H1 (cell line): Measurements from ENCODE around the gene EIPR1. TPM values are rescaled to one million over a fixed set of nuclear protein-coding genes. Genes with fewer than 3 reads are reported as not detected.

Experiments
- CTCF ChIA-PET: fragments of 300-600 bp; sonication (Branson Sonifier 250); formaldehyde crosslinking; loops from one replicate; lab custom pipeline; 2021; ENCODE audit not compliant: partially characterized antibody; lab: Charles Lee
- POLR2A ChIA-PET: fragments of 300-600 bp; sonication (Branson Sonifier 250); formaldehyde crosslinking; loops from one replicate; lab custom pipeline; 2021; ENCODE audit warnings: inconsistent platforms; ENCODE audit not compliant: partially characterized antibody; lab: Charles Lee
- DNase-seq, 2 experiments: peaks; one replicate each; pipeline versions ENCODE4 v3.0.0 to v3.0.0-alpha.2; 2010 to 2022; ENCODE audit warnings: low spot score in 2 of 2, low read depth in 1 of 2, mixed read lengths in 1 of 2
- FAIRE-seq: peaks from 2 replicates; lab custom pipeline; 2011; peaks lifted over from hg19 to GRCh38; lab: Jason Lieb, UNC
- H2AFZ ChIP-seq: 2 replicates; pipeline ENCODE4 v1.8.1; 2012; ENCODE audit warnings: low read length, inconsistent platforms
- H2AK5ac ChIP-seq: 2 replicates; pipeline ENCODE4 v1.6.1; 2013; ENCODE audit warnings: low read depth, low read length
- H2BK120ac ChIP-seq: replicated peaks from 2 replicates; pipeline ENCODE3; 2013; ENCODE audit warnings: low read depth, low read length, inconsistent platforms
- H2BK12ac ChIP-seq: 2 replicates; pipeline ENCODE4 v1.6.1; 2013; ENCODE audit warnings: low read depth, low read length
- H2BK15ac ChIP-seq: 2 replicates; pipeline ENCODE4 v1.6.1; 2013; ENCODE audit warnings: low read length
- H2BK20ac ChIP-seq: 2 replicates; pipeline ENCODE4 v1.6.1; 2013; ENCODE audit warnings: low read length
- H2BK5ac ChIP-seq: 2 replicates; pipeline ENCODE4 v1.6.1; 2013; ENCODE audit warnings: low read depth, low read length
- H3K14ac ChIP-seq: 2 replicates; pipeline ENCODE4 v1.6.1; 2013; ENCODE audit warnings: inconsistent platforms; ENCODE audit not compliant: insufficient read length
- H3K18ac ChIP-seq: 2 replicates; pipeline ENCODE4 v1.6.1; 2013; ENCODE audit warnings: low read length; ENCODE audit errors: extremely low read depth
- H3K23ac ChIP-seq: 2 replicates; pipeline ENCODE4 v1.6.1; 2013; ENCODE audit warnings: inconsistent platforms; ENCODE audit not compliant: insufficient read length
- H3K23me2 ChIP-seq: 2 replicates; pipeline ENCODE4 v1.6.1; 2013; ENCODE audit warnings: low read depth, low read length
- H3K27ac ChIP-seq: 2 replicates; pipeline ENCODE4 v1.6.1; 2011; ENCODE audit warnings: low read depth, low read length, inconsistent platforms
- H3K27me3 ChIP-seq, 4 experiments: replicated peaks in 1 of 4; 1 replicate in 1 of 4; 2 replicates in 3 of 4; pipeline versions ENCODE4 v1.6.1 to v1.8.1; 2011 to 2013; ENCODE audit warnings: low read length in 3 of 4, mild to moderate bottlenecking in 3 of 4, inconsistent platforms in 2 of 4, mixed read lengths in 2 of 4, moderate library complexity in 1 of 4; ENCODE audit not compliant: control insufficient read depth in 3 of 4, insufficient read depth in 3 of 4; ENCODE audit errors: extremely low read depth in 1 of 4
- H3K36me3 ChIP-seq, 4 experiments: 2 replicates each; pipeline versions ENCODE4 v1.6.1 to v1.8.1; 2011 to 2013; ENCODE audit warnings: mild to moderate bottlenecking in 4 of 4, low read length in 3 of 4, moderate library complexity in 2 of 4, control low read depth in 1 of 4, inconsistent platforms in 1 of 4; ENCODE audit not compliant: insufficient read depth in 4 of 4, control insufficient read depth in 2 of 4
- H3K4ac ChIP-seq: replicated peaks from 2 replicates; pipeline ENCODE3; 2013; ENCODE audit warnings: low read length, low read depth, mixed read lengths, inconsistent platforms; ENCODE audit not compliant: insufficient read length
- H3K4me1 ChIP-seq, 4 experiments: replicated peaks in 1 of 4; 1 replicate in 1 of 4; 2 replicates in 3 of 4; pipeline versions ENCODE4 v1.6.1 to v1.8.1; 2011 to 2013; ENCODE audit warnings: low read length in 3 of 4, inconsistent platforms in 2 of 4, mixed read lengths in 1 of 4; ENCODE audit not compliant: insufficient read depth in 4 of 4, control insufficient read depth in 3 of 4
- H3K4me2 ChIP-seq, 2 experiments: 2 replicates each; pipeline versions ENCODE4 v1.6.1 to v1.8.1; 2011 to 2013; ENCODE audit warnings: low read depth in 2 of 2, low read length in 2 of 2, control low read depth in 1 of 2, inconsistent platforms in 1 of 2, mild to moderate bottlenecking in 1 of 2; ENCODE audit not compliant: insufficient read depth in 1 of 2
- H3K4me3 ChIP-seq, 4 experiments: fragments of 200-600, 300-600 bp in 1 of 4; sonication (generic), shearing (Covaris generic), sonication (Bioruptor Twin) in 1 of 4; 2 replicates each; pipeline versions ENCODE4 v1.5.1 to v1.8.1; 2011 to 2016; ENCODE audit warnings: low read length in 4 of 4, low read depth in 3 of 4, control low read depth in 2 of 4, inconsistent platforms in 2 of 4, mild to moderate bottlenecking in 2 of 4, mixed read lengths in 1 of 4, moderate library complexity in 1 of 4; ENCODE audit not compliant: insufficient read depth in 2 of 4; ENCODE audit errors: extremely low read depth in 1 of 4
- H3K56ac ChIP-seq: replicated peaks from 2 replicates; pipeline ENCODE3; 2013; ENCODE audit warnings: low read depth, mild to moderate bottlenecking, mixed read lengths, low read length, inconsistent platforms; ENCODE audit not compliant: insufficient read length
- H3K79me1 ChIP-seq: 2 replicates; pipeline ENCODE4 v1.6.1; 2013; ENCODE audit warnings: low read depth, low read length, control low read depth
- H3K79me2 ChIP-seq, 2 experiments: 2 replicates each; pipeline versions ENCODE4 v1.6.1 to v1.8.1; 2012 to 2013; ENCODE audit warnings: low read length in 2 of 2, mild to moderate bottlenecking in 2 of 2, inconsistent platforms in 1 of 2; ENCODE audit not compliant: insufficient read depth in 2 of 2, control insufficient read depth in 1 of 2
- H3K9ac ChIP-seq, 4 experiments: replicated peaks in 1 of 4; 1 replicate in 1 of 4; 2 replicates in 3 of 4; pipeline versions ENCODE4 v1.6.1 to v1.8.1; 2011 to 2013; ENCODE audit warnings: low read depth in 3 of 4, low read length in 3 of 4, control low read depth in 2 of 4, mild to moderate bottlenecking in 2 of 4, moderate library complexity in 2 of 4, inconsistent platforms in 1 of 4; ENCODE audit errors: extremely low read depth in 1 of 4
- H3K9me3 ChIP-seq, 2 experiments: 2 replicates each; pipeline versions ENCODE4 v1.6.1 to v1.8.1; 2012 to 2013; ENCODE audit warnings: mild to moderate bottlenecking in 2 of 2, moderate library complexity in 2 of 2, control low read depth in 1 of 2, inconsistent platforms in 1 of 2, low read depth in 1 of 2, low read length in 1 of 2, mixed read lengths in 1 of 2; ENCODE audit not compliant: insufficient read depth in 2 of 2
- H4K20me1 ChIP-seq, 2 experiments: replicated peaks in 1 of 2; 2 replicates each; pipeline versions ENCODE3 to v1.8.1; 2011 to 2013; ENCODE audit warnings: inconsistent platforms in 2 of 2, low read length in 2 of 2, mild to moderate bottlenecking in 1 of 2; ENCODE audit not compliant: insufficient read depth in 2 of 2, control insufficient read depth in 1 of 2
- H4K5ac ChIP-seq: 2 replicates; pipeline ENCODE4 v1.6.1; 2013; ENCODE audit warnings: low read length, low read depth, mixed read lengths, inconsistent platforms; ENCODE audit not compliant: insufficient read length
- H4K8ac ChIP-seq: 2 replicates; pipeline ENCODE4 v1.8.0; 2013; ENCODE audit warnings: mild to moderate bottlenecking, moderate library complexity, low read length, inconsistent platforms; ENCODE audit not compliant: insufficient read depth; ENCODE audit errors: extremely low read depth
- H4K91ac ChIP-seq: replicated peaks from 2 replicates; pipeline ENCODE3; 2013; ENCODE audit warnings: low read length, mixed read lengths, inconsistent platforms; ENCODE audit not compliant: insufficient read length
- ATF2 ChIP-seq: IDR thresholded peaks from 2 replicates; pipeline ENCODE4 v1.6.1; 2012; ENCODE audit warnings: low read length, inconsistent platforms
- ATF3 ChIP-seq: IDR thresholded peaks from 2 replicates; pipeline ENCODE4 v1.6.1; 2011; ENCODE audit warnings: low read depth, mild to moderate bottlenecking, low read length; ENCODE audit not compliant: insufficient read depth
- BACH1 ChIP-seq: IDR thresholded peaks from 2 replicates; pipeline ENCODE4 v1.6.1; 2012; ENCODE audit warnings: low read length, improper control_type of control experiment
- BCL11A ChIP-seq, 2 experiments: IDR thresholded peaks; one replicate each; pipeline ENCODE4 v1.6.1; 2011; ENCODE audit warnings: low read depth in 2 of 2, low read length in 2 of 2, mild to moderate bottlenecking in 2 of 2
- BRCA1 ChIP-seq: IDR thresholded peaks from 2 replicates; pipeline ENCODE4 v1.6.1; 2012; ENCODE audit warnings: low read depth, low read length, improper control_type of control experiment
- GABPA ChIP-seq: IDR thresholded peaks from 2 replicates; pipeline ENCODE4 v1.6.1; 2011; ENCODE audit warnings: mild to moderate bottlenecking, low read length, moderate library complexity, borderline replicate concordance; ENCODE audit not compliant: insufficient read depth
- KDM5A ChIP-seq: fragments of 200-600 bp; IDR thresholded peaks from 2 replicates; pipeline ENCODE4 v1.7.1; 2012; ENCODE audit warnings: mild to moderate bottlenecking, low read length, inconsistent platforms, mixed read lengths
- NRF1 ChIP-seq: IDR thresholded peaks from 2 replicates; pipeline ENCODE4 v1.6.1; 2011; ENCODE audit warnings: mild to moderate bottlenecking, low read depth, low read length, improper control_type of control experiment
- SIX5 ChIP-seq: IDR thresholded peaks from 2 replicates; pipeline ENCODE4 v1.6.1; 2011; ENCODE audit warnings: mild to moderate bottlenecking, low read depth, low read length
- TAF7 ChIP-seq: optimal IDR thresholded peaks from 2 replicates; pipeline ENCODE3; 2011; ENCODE audit warnings: low read depth, mild to moderate bottlenecking, inconsistent platforms, low read length, moderate library complexity, borderline replicate concordance
- TEAD4 ChIP-seq: IDR thresholded peaks from 2 replicates; pipeline ENCODE4 v1.6.1; 2012; ENCODE audit warnings: low read depth, low read length, inconsistent platforms, mixed read lengths
- WGBS, 2 experiments: shearing (Covaris generic) in 1 of 2; methylation state at CpG; one replicate each; pipeline versions ENCODE4 v1.1.6 to v1.1.7; 2013 to 2015; ENCODE audit warnings: low lambda C conversion rate in 2 of 2, mixed read lengths in 2 of 2, inconsistent platforms in 1 of 2, low coverage in 1 of 2, missing lambda C conversion rate in 1 of 2; ENCODE audit not compliant: insufficient replicate concordance in 2 of 2, insufficient coverage in 1 of 2, insufficient read length in 1 of 2; ENCODE audit errors: extremely low coverage in 1 of 2, missing lambda C conversion rate in 1 of 2; 5-methylcytosine and 5-hydroxymethylcytosine counted together
- polyA plus RNA-seq, 7 experiments: library from polyadenylated mRNA; depleted of rRNA in 3 of 7; stranded (reverse) in 5 of 7; unstranded in 2 of 7; fragments of >200 nt in 5 of 7; fragments of 200-250 nt in 2 of 7; gene quantifications; 1 replicate in 5 of 7; 2 replicates in 1 of 7; 4 replicates in 1 of 7; pipeline versions ENCODE4 v1.2.1 to v1.2.3, GENCODE V29; 2011 to 2013; ENCODE audit warnings: missing spikeins in 2 of 7, mixed read lengths in 2 of 7
- total RNA-seq: library from RNA; stranded (reverse); fragmentation: NEBNext Ultra II Directional; extraction: Animal tissue kit (Norgen Biotek cat#: 25700); gene quantifications from 2 replicates; pipeline ENCODE4 v1.2.1, GENCODE V29; 2021

Gene EIPR1
- total and polyA plus RNA-seq, 2 of the 8 experiments (the other 6 are each of a cell fraction or from before 2014, with no cell fraction given), result 26.3 to 56.4 TPM

- Histone ChIP-seq H4K8ac (no peak overlapping the region), H3K4me2 (no peak overlapping the region), H3K23ac (no peak overlapping the region), H3K27ac (no peak overlapping the region), H3K9ac (no peak overlapping the region), H2AK5ac (no peak overlapping the region), H3K14ac (no peak overlapping the region), H3K36me3 (peaks cover 0 to 7% (median 2%) of the 10 kb centered on the region in 4 experiments; a peak in 2 of 8 replicates), H2AFZ (no peak overlapping the region), H3K4me1 (peaks cover 0 to 6% (median 4%) of the 10 kb centered on the region in 4 experiments; a peak in 4 of 7 replicates), H2BK120ac (no peak overlapping the region), H3K4ac (no peak overlapping the region), H3K27me3 (no peaks in the 10 kb centered on the region), H3K23me2 (no peaks in the 10 kb centered on the region), H3K4me3 (no peak overlapping the region), H3K79me2 (no peaks in the 10 kb centered on the region; a peak in 1 of 4 replicates), H2BK15ac (no peak overlapping the region), H2BK5ac (no peak overlapping the region), H2BK20ac (no peak overlapping the region), H3K18ac (no peak overlapping the region), H3K56ac (no peak overlapping the region), H4K20me1 (no peaks in the 10 kb centered on the region), H2BK12ac (no peak overlapping the region), H4K91ac (no peak overlapping the region), H4K5ac (no peak overlapping the region), H3K79me1 (no peaks in the 10 kb centered on the region), H3K9me3 (peaks cover 18 to 25% of the 10 kb centered on the region in 2 experiments)
- CTCF ChIA-PET, result no interaction called here
- POLR2A ChIA-PET, result no interaction called here
- 66% methylated on average over 11 of the region's 13 CpGs; no CpG with 5 or more reads in 1 of the 2 experiments for WGBS, 2 experiments
- DNase-seq (no peak), FAIRE-seq (no peak)
- TF ChIP-seq BRCA1 (no peak), ATF2 (no peak), SIX5 (no peak), BCL11A (IDR thresholded peaks at IDR 0.05; ENCODE audit: low read depth in 2 of 2, low read length in 2 of 2) (no peak), TEAD4 (no peak), TAF7 (no peak), BACH1 (no peak), GABPA (no peak), NRF1 (no peak), KDM5A (no peak), ATF3 (no peak)
Observed at GRCh38 chr2:3246928-3247714, 130.5 kb downstream of the EIPR1 start.
